T-helper 2 cell treated with Interferon-gamma antibody and Interleukin-4, amounts not matched to agents 100 ng/mL and 5 ng/mL, for 36 hours (primary cell): Measurements from ENCODE around the gene ELMOD3. TPM values are rescaled to one million over a fixed set of nuclear protein-coding genes. Genes with fewer than 3 reads are reported as not detected.

Experiments used
- intact Hi-C: fragments of 100-400 bp; cut with micrococcal nuclease; formaldehyde crosslinking; loops from one replicate; pipeline ENCODE4 v1.15.1; 2023
- total RNA-seq: library from RNA; stranded (reverse); gene quantifications from 2 replicates; pipeline ENCODE4 v1.2.3, GENCODE V29; 2022

ELMOD3 gene
- total RNA-seq, 1 donor from 2014 or later = 21.2 TPM

GRCh38 chr2:85422072-85422457 lies 67.5 kb downstream of the ELMOD3 start:
- intact Hi-C loops = no loop called here

- intact Hi-C loops = no loop called here
Measured at GRCh38 chr2:85423525-85423924, 69.0 kb downstream of the ELMOD3 start.

DNA sequence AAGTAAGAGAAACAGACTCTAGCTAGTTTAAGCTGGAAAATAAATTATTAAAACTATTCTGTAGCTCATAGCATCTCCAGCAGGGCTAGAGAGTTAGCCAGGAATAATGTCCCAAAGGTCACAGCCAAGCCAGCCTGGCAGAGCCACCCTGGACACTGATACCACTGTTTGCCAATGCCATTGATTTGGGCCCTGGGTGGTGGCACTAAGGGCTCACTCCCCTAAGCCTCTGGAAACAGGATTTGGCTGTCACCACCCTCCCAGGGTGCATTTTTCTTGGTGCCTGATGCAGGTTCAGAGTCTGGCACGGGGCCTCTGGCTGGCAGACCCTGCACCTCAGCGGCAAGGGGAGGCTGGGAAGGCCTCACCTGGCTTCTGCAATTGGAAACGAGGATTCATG lies 71.0 kb downstream of the ELMOD3 start:
- intact Hi-C loops = no loop called here

DNA sequence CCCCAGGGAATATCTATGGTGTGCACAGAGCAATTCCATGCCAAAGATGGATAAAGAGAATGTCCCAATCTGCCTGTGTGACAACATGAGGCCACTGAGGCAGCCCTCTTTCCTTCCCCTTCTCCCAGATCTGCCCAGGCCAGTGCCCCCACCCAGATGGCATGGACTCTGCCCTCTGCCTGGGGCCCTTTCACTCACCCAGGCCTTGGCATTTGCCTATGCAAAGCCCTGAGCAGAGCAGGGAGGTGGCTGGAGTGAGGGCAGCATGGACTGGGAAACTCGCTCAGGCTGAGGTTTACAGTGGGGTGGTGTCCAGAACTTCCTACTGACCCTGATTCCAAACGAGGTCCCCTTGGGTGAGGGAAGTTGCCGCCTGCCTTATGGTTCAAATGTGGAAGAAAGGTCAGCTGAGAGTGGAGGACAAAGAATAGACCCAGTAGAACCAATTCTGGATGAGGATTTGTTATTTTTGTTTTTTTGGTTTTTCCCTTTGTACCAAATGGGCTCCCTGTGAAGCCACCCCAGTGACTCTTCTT lies 72.8 kb downstream of the ELMOD3 start:
- intact Hi-C loops = no loop called here

GRCh38 chr2:85428343-85428881 lies 73.8 kb downstream of the ELMOD3 start:
- intact Hi-C loops = no loop called here

GRCh38 chr2:85429213-85429923 lies 74.8 kb downstream of the ELMOD3 start:
- intact Hi-C loops = no loop called here

GRCh38 chr2:85429924-85430289 lies 75.3 kb downstream of the ELMOD3 start:
- intact Hi-C loops = no loop called here

DNA sequence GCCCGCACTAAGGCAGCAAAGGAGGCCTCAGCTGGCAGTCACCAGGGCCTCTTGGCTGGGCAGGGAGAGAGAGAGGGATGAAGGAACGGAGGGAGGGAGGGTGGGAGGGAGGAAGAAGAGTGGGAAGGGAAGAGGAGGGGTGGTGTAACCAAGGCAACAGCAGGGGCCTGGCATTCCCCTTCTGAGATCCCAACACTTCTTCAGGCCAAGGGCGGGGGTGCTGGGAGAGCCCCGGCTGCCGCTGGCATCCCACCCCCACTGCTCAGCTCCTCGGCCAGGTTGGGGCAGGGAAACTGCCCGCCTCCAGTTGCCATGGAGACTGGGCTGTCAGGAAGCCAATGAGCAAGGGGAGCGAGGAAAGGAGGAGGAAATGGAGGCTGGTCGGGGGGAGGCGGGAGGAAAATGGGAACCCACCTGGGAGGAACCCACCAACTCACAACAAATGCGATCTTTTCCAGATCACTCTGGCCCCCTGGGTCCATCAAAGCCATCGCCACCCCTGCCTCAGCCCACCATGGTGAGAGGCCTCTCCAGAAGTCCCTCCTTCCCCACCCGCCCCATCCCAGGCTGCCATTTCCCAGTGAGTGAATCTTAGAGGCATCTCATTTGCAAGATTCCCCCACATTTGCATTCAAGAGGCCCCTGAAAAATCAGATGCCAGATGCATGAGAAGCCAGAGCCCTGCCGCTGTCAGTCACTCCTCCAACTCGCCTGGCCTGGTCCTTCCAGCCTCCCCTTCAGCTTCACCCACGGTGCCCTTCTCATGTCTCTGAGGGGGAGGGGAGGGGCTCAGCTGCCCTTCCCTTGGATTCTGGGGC lies 76.4 kb downstream of the ELMOD3 start:
- intact Hi-C loops = no loop called here

- intact Hi-C loops = no loop called here
Measured at GRCh38 chr2:85431570-85432205, 77.1 kb downstream of the ELMOD3 start.

- intact Hi-C loops = no loop called here
Measured at GRCh38 chr2:85433511-85434089, 79.0 kb downstream of the ELMOD3 start.

DNA sequence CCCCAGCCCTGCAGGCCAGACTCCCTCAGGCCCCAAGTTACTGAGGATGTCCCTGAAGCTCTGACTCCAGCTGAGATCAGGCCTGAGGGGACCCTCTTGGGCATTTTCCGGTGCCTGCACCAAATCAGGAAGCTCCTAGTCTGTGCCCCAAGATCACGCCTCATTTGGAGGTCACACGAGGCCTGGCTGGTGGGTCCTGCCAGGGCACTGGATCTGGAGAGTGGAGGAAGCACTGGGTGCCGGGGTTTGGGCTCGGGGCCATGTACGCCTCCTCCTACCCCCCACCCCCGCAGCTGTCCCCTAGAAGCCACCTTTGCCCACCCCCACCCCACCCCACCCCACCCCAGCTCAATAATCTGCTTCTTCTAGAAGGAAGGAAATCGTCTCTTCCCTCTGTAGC lies 80.1 kb downstream of the ELMOD3 start:
- intact Hi-C loops = no loop called here

GRCh38 chr2:85435220-85435958 lies 80.8 kb downstream of the ELMOD3 start:
- intact Hi-C loops = no loop called here

DNA sequence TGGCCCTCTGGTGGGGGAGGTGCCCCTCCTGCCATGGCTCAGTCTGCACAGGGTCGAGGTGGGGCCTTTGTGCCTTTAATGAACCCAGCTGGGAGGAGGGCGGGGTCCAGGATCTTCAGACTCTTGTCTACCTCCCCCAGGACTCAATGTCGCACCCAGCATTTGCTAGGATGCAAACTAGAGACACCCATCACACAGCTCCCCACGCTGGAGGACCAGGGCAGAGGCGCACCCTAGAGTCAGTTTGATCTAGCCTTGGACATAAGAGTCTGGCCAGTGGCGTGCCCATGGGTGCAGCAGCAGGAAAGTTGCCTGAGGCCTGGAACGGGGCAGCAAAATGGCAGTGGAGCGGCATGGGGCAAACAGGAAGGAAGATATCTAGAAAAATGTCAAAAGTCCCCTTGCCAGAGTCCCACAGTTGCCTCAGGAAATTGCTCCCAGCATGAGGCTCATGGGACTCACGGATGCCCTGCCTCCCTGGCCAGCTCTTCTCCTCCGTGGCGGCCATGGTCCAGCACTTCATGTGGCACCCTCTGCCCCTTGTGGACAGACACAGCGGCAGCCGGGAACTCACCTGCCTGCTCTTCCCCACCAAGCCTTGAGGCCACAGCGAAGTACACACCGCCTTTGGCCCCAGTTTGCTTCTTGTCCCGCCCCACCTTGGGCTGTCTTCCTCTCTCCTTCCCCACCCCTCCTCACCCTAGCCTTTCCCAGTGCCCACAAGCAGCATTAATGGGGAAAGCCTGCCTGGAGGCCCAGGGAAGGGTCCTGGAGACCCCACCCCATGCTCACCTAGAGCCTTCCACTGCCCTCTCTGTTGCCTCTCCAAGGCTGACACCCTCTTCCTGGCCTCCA lies 81.6 kb downstream of the ELMOD3 start:
- intact Hi-C loops = no loop called here

DNA sequence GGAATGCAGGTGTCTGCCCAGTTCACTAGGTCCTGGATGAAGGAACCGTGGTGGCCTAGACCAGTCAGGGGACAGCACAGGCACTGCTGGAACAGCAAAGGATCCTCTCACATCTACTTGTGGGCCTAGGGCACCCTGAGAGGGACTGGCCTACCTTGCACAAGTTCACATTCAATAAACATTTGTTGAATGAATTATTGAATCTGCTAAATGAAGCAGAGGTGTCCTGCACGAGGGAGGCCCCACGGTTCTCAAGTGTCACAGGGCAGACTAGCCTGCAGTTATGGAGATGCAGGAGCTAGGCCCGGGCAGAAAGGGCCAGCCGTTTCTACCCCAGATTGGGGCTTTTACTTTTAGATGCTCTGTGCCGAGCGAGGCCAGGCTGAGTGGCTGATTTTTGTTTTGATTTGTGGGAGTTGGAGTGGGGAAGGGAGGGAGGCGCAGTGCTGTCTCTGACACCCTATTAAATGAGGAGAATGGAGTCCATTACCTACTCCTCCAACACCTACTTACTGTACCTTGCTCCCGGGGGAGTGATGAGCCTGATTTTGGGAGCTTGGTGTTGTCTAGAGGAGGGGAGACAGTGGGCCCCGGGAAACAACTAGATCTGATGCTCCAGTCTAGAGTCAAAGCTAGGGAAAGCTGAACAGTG lies 82.4 kb downstream of the ELMOD3 start:
- intact Hi-C loops = loop anchor here (1.0 kb wide), 1 partner anchor 17 kb away; no protein-coding TSS in a partner anchor

- intact Hi-C loops = loop anchor here (1.0 kb wide), 2 partner anchors 17 to 102 kb away; partner anchors contain the start of gene MAT2A
Measured at GRCh38 chr2:85437488-85438200, 83.1 kb downstream of the ELMOD3 start.

DNA sequence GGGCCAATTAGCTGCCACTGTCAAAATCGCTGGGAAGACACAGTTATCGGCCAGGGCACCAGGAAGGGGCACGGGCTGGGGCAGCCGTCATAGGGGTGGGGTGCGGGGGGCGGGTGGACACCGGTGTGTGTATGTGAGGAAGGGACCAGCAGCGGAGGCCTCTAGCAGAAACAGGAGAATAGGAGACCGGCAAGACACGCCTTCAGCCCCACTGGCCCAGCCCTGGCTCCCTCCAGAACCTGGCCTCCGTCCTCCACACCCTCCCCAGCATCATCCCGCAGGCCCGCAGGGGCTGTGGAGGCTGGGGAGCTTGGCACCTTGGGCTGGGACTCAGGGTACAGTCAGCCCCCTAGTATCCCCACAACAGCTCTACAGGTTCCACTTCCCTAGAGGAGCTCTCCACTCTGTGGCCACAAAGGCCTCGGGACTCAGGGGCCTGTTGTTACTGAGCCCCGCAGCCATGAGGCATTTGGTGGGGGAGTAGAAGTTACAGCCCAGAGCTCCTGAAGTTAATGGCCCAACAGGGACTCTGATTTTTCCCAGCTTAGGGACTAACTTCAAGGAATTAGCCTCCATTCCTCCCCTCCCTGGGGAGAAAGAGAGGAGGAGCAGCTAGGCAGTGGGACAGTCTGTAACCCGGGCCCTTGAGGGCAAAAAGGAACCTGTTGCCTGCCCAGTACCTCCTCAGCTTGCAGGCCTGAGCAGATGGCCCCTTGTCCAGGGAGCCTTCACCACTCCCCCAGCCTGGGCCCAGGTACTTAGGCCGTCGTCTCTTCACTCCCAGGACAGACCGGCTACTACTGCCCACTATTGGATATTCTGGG lies 83.8 kb downstream of the ELMOD3 start:
- intact Hi-C loops = loop anchor here (1.0 kb wide), 1 partner anchor 101 kb away; the partner anchor contains the start of gene MAT2A

GRCh38 chr2:85439025-85439472 lies 84.5 kb downstream of the ELMOD3 start:
- intact Hi-C loops = no loop called here
